GM19455 (cell line): ENCODE measurements around the gene ABCF2.

Experiments
- ATAC-seq: cut with Tn5 transposase; IDR thresholded peaks from one replicate; pipeline ENCODE4 v1.9.1; 2021; ENCODE audit not compliant: unreplicated experiment

Gene ABCF2

GRCh38 chr7:151175047-151175792 is 51.8 kb downstream of the ABCF2 start:
- ATAC-seq: no peak

- ATAC-seq: no peak
Measured at GRCh38 chr7:151174246-151175046, 52.6 kb downstream of the ABCF2 start.

- ATAC-seq: no peak
Measured at GRCh38 chr7:151173386-151174245, 53.4 kb downstream of the ABCF2 start.

GRCh38 chr7:151172273-151173141 is 54.5 kb downstream of the ABCF2 start:
- peak; percentile 64 for ATAC-seq

- ATAC-seq: no peak
Measured at GRCh38 chr7:151168787-151169162, 58.2 kb downstream of the ABCF2 start.

GRCh38 chr7:151168003-151168786 is 58.8 kb downstream of the ABCF2 start:
- ATAC-seq: peak; percentile 56

GRCh38 chr7:151167197-151167961 is 59.6 kb downstream of the ABCF2 start, which contains the start of gene GBX1:
Gene GBX1, minus strand, starts transcription at chr7:151167694. Its CDS starts 146 bp downstream, at chr7:151167548.
- no peak for ATAC-seq

GRCh38 chr7:151166629-151167196 is 60.3 kb downstream of the ABCF2 start:
- ATAC-seq: no peak
